Adrenal gland (tissue), 5 donors: Measurements from ENCODE around the gene IFT81.
A peak's percentile ranks its signal among the peaks of the same experiment; 100 is the strongest.

Source experiments
- POLR2A ChIP-seq, 2 donors: fragments of 450-650 bp; IDR thresholded peaks; one replicate each; pipeline ENCODE4 v1.6.1; 2017; ENCODE audit warnings: antibody characterized with exemption in 2 of 2, mild to moderate bottlenecking in 2 of 2, moderate library complexity in 1 of 2
- TF ChIP-seq, protein P1 (sequence below), 6 experiments: fragments of 450-650 bp in 4 of 6; fragments of 200-600 bp in 2 of 6; sonication (generic) in 1 of 6; IDR thresholded peaks; 1 replicate in 5 of 6; 2 replicates in 1 of 6; pipeline versions ENCODE4 v1.5.1 to v1.8.0; 2016 to 2021; ENCODE audit warnings: antibody characterized with exemption in 6 of 6, mild to moderate bottlenecking in 2 of 6, moderate library complexity in 1 of 6
- donor health status: DM: no; HTN: no; CAD: no.

DNA sequence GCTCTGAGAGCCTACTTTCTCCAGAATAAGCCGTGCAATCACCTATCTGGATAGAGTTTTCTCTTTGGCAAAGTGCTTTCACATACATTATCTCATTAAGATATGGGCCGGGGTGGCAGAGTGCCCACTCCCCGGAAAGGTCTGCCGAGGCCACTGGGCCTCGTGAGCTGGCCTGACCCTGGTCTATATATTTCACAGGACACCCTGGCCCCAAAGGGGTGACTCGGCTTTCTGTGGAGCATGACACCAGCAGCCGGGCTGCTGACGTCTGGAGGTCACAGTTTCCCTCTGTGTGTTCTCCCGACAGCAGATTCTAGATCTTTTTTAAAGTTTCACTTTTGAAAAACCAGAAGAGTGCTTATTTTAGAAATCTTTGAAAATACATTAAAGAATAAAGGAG is 129.0 kb downstream of the IFT81 start:
- TF ChIP-seq, protein P1, sequence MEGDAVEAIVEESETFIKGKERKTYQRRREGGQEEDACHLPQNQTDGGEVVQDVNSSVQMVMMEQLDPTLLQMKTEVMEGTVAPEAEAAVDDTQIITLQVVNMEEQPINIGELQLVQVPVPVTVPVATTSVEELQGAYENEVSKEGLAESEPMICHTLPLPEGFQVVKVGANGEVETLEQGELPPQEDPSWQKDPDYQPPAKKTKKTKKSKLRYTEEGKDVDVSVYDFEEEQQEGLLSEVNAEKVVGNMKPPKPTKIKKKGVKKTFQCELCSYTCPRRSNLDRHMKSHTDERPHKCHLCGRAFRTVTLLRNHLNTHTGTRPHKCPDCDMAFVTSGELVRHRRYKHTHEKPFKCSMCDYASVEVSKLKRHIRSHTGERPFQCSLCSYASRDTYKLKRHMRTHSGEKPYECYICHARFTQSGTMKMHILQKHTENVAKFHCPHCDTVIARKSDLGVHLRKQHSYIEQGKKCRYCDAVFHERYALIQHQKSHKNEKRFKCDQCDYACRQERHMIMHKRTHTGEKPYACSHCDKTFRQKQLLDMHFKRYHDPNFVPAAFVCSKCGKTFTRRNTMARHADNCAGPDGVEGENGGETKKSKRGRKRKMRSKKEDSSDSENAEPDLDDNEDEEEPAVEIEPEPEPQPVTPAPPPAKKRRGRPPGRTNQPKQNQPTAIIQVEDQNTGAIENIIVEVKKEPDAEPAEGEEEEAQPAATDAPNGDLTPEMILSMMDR (IDR thresholded peaks at IDR 0.05), result no peak
- TF ChIP-seq POLR2A (IDR thresholded peaks at IDR 0.05), result peak in 1 of 2 donors; percentile 8
